ENCODE measurements around the gene KLF12. TPM values are rescaled to one million over a fixed set of nuclear protein-coding genes. Genes with fewer than 3 reads are reported as not detected.

The KLF12 gene
- total RNA-seq, 1 donor from 2014 or later, result 25.3 TPM

DNA sequence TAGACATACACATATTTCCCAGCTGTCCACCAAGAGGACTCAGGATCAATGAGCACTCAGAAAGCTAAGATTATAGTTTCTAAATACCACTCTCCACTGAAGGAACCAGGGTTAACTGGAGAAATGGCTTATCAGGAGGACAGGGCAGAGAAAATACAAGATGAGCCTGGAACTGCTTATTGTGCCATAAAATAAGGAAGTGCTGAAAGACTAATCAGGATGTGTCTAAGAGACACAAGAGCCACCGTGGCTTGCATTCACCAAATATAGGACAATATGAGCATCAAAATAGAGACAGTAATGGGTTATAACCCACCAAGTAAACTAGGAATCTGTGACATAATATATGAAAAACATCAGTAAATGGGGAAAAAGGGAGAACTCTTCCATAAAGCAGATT lies 32.8 kb downstream of the KLF12 start:
- no peak overlapping the region for H3K9ac ChIP-seq (ENCODE audit: low read length)
- H3K4me3 Mint-ChIP-seq (ENCODE audit: unreplicated experiment), result no peak overlapping the region
- no peak overlapping the region for H3K27ac Mint-ChIP-seq (ENCODE audit: unreplicated experiment)
- no peak overlapping the region for H3K27ac ChIP-seq (ENCODE audit: low read depth, low read length)
- TF ChIP-seq CTCF (IDR thresholded peaks at IDR 0.05; ENCODE audit: insufficient read depth, low read depth, low read length) (no peak), EZH2 (IDR thresholded peaks at IDR 0.05; ENCODE audit: insufficient read depth, low read length) (no peak)
- FAIRE-seq (peak; percentile 17), DNase-seq (ENCODE audit: low read depth) (no peak)
- H3K79me2 ChIP-seq (ENCODE audit: insufficient read depth, low read length), result peaks cover 97% of the 10 kb centered on the region
- no peak overlapping the region for H3K4me3 ChIP-seq (ENCODE audit: insufficient read depth, low read depth, low read length)
- no peaks in the 10 kb centered on the region for H3K4me1 ChIP-seq (ENCODE audit: insufficient read depth, low read length)
- no peak overlapping the region for H3K4me2 ChIP-seq (ENCODE audit: low read length)
- no peaks in the 10 kb centered on the region for H3K36me3 Mint-ChIP-seq (ENCODE audit: low read depth, unreplicated experiment)
- no peaks in the 10 kb centered on the region for H3K27me3 Mint-ChIP-seq (ENCODE audit: low read depth, unreplicated experiment)
- H4K20me1 ChIP-seq (ENCODE audit: insufficient read depth, low read length), result peaks cover 85% of the 10 kb centered on the region
- H3K9me3 ChIP-seq (ENCODE audit: insufficient read depth, low read depth, low read length), result peaks cover 2% of the 10 kb centered on the region
- H3K9me3 Mint-ChIP-seq (ENCODE audit: unreplicated experiment), result peaks cover 9% of the 10 kb centered on the region
- no peaks in the 10 kb centered on the region for H3K27me3 ChIP-seq (ENCODE audit: insufficient read depth, low read length)
- peaks cover 3% of the 10 kb centered on the region for H3K4me1 Mint-ChIP-seq (ENCODE audit: low read depth, unreplicated experiment)
- no peak overlapping the region for H2AFZ ChIP-seq (ENCODE audit: low read depth, low read length)
- H3K36me3 ChIP-seq (ENCODE audit: insufficient read depth, low read length), result no peaks in the 10 kb centered on the region

DNA sequence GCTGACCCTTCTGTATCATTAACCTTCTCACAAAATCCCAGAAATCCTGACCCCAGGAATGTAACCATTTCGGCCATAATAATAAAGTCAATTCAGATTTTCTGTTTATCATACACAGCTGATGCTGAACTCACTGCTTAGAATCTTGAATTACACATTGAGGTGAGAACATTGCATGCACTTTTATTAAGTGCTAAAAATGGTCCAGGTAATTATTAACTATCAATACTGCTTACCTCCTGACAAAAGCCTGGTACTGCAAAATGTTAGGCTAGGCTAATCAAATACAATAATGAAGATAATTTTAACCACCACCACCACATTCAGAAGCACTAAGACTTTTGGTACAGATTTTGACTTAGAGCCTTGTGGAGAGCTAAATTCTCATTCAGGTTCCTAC lies 36.1 kb downstream of the KLF12 start:
- Histone ChIP-seq H3K79me2 (ENCODE audit: insufficient read depth, low read length) (peaks cover 92% of the 10 kb centered on the region), H3K4me1 (ENCODE audit: insufficient read depth, low read length) (no peaks in the 10 kb centered on the region), H3K27ac (ENCODE audit: low read depth, low read length) (no peak overlapping the region), H3K36me3 (ENCODE audit: insufficient read depth, low read length) (no peaks in the 10 kb centered on the region), H2AFZ (ENCODE audit: low read depth, low read length) (no peak overlapping the region), H3K9me3 (ENCODE audit: insufficient read depth, low read depth, low read length) (peaks cover 2% of the 10 kb centered on the region), H3K9ac (ENCODE audit: low read length) (no peak overlapping the region), H3K4me2 (ENCODE audit: low read length) (no peak overlapping the region), H3K4me3 (ENCODE audit: insufficient read depth, low read depth, low read length) (no peak overlapping the region), H4K20me1 (ENCODE audit: insufficient read depth, low read length) (peaks cover 72% of the 10 kb centered on the region), H3K27me3 (ENCODE audit: insufficient read depth, low read length) (no peaks in the 10 kb centered on the region)
- Mint-ChIP-seq H3K36me3 (ENCODE audit: low read depth, unreplicated experiment) (no peaks in the 10 kb centered on the region), H3K4me3 (ENCODE audit: unreplicated experiment) (no peak overlapping the region), H3K9me3 (ENCODE audit: unreplicated experiment) (peaks cover 9% of the 10 kb centered on the region), H3K27ac (ENCODE audit: unreplicated experiment) (no peak overlapping the region), H3K27me3 (ENCODE audit: low read depth, unreplicated experiment) (no peaks in the 10 kb centered on the region), H3K4me1 (ENCODE audit: low read depth, unreplicated experiment) (peaks cover 3% of the 10 kb centered on the region)
- no peak for DNase-seq (ENCODE audit: low read depth)
- TF ChIP-seq CTCF (IDR thresholded peaks at IDR 0.05; ENCODE audit: insufficient read depth, low read depth, low read length) (no peak), EZH2 (IDR thresholded peaks at IDR 0.05; ENCODE audit: insufficient read depth, low read length) (no peak)
- FAIRE-seq, result no peak

DNA sequence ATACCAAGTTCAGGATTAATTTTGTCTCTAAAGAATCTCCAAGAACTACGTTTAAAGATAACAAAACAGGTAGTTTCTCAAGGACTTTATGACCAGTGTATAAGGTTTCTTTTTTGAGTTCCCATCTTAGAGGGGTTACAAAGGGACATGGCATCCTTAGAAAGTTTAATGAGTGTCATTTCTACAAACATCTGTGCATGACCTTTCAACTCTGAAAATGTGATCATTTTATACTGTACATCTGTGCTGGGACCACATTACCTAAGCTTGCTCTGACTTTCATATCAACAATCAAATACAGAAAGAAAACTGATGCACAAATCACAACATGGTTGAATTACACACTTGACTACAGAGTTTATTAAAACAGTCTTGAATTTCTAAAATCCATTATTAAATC lies 37.1 kb downstream of the KLF12 start:
- Histone ChIP-seq H2AFZ (ENCODE audit: low read depth, low read length) (no peak overlapping the region), H3K27ac (ENCODE audit: low read depth, low read length) (no peak overlapping the region), H3K9me3 (ENCODE audit: insufficient read depth, low read depth, low read length) (peaks cover 2% of the 10 kb centered on the region), H3K4me3 (ENCODE audit: insufficient read depth, low read depth, low read length) (no peak overlapping the region), H3K4me1 (ENCODE audit: insufficient read depth, low read length) (no peaks in the 10 kb centered on the region), H3K79me2 (ENCODE audit: insufficient read depth, low read length) (peaks cover 90% of the 10 kb centered on the region), H3K27me3 (ENCODE audit: insufficient read depth, low read length) (no peaks in the 10 kb centered on the region), H3K9ac (ENCODE audit: low read length) (no peak overlapping the region), H3K4me2 (ENCODE audit: low read length) (no peak overlapping the region), H3K36me3 (ENCODE audit: insufficient read depth, low read length) (no peaks in the 10 kb centered on the region), H4K20me1 (ENCODE audit: insufficient read depth, low read length) (peaks cover 72% of the 10 kb centered on the region)
- Mint-ChIP-seq H3K4me1 (ENCODE audit: low read depth, unreplicated experiment) (peaks cover 9% of the 10 kb centered on the region), H3K27me3 (ENCODE audit: low read depth, unreplicated experiment) (no peaks in the 10 kb centered on the region), H3K36me3 (ENCODE audit: low read depth, unreplicated experiment) (no peaks in the 10 kb centered on the region), H3K4me3 (ENCODE audit: unreplicated experiment) (no peak overlapping the region), H3K9me3 (ENCODE audit: unreplicated experiment) (peaks cover 9% of the 10 kb centered on the region), H3K27ac (ENCODE audit: unreplicated experiment) (no peak overlapping the region)
- no peak for TF ChIP-seq EZH2 (IDR thresholded peaks at IDR 0.05; ENCODE audit: insufficient read depth, low read length)
- no peak for TF ChIP-seq CTCF (IDR thresholded peaks at IDR 0.05; ENCODE audit: insufficient read depth, low read depth, low read length)
- FAIRE-seq, result no peak
- no peak for DNase-seq (ENCODE audit: low read depth)
